HEK293 (cell line): Measurements from ENCODE around the gene DDN.

ENCODE experiments used
- CTCF ChIA-PET: fragments of 350-600 bp; formaldehyde crosslinking; extraction: SDS; loops from one replicate; lab custom pipeline; 2021; ENCODE audit warnings: antibody characterized with exemption; lab: Yijun Ruan, JAX
- POLR2A ChIA-PET: fragments of 300-600 bp; formaldehyde crosslinking; extraction: SDS; loops from one replicate; lab custom pipeline; 2020; ENCODE audit warnings: antibody characterized with exemption, inconsistent platforms; lab: Yijun Ruan, JAX
- H3K27ac ChIP-seq: fragments of 200-500 bp; sonication (Bioruptor generic); 2 replicates; pipeline ENCODE4 v1.5.1; 2014; ENCODE audit warnings: low read depth, low read length, control low read depth, inconsistent platforms; ENCODE audit errors: extremely low read depth
- H3K36me3 ChIP-seq, 2 experiments: fragments of 200-500 bp in 1 of 2; sonication (Bioruptor generic) in 1 of 2; 1 replicate in 1 of 2; 2 replicates in 1 of 2; pipeline ENCODE4 v1.5.1; 2014 to 2017; ENCODE audit warnings: inconsistent platforms in 2 of 2, low read length in 2 of 2; ENCODE audit not compliant: control insufficient read depth in 2 of 2, insufficient read depth in 1 of 2
- H3K4me1 ChIP-seq: fragments of 200-500 bp; sonication (Bioruptor generic); 2 replicates; pipeline ENCODE4 v1.5.1; 2014; ENCODE audit warnings: mild to moderate bottlenecking, low read length, inconsistent platforms; ENCODE audit not compliant: control insufficient read depth, insufficient read depth
- H3K4me3 ChIP-seq: 2 replicates; pipeline ENCODE4 v1.5.1; 2011; ENCODE audit warnings: low read depth, mild to moderate bottlenecking, control low read depth, low read length, moderate library complexity
- H3K9me3 ChIP-seq: fragments of 200-500 bp; sonication (Bioruptor generic); 2 replicates; pipeline ENCODE4 v1.5.1; 2014; ENCODE audit warnings: low read depth, low read length, inconsistent platforms; ENCODE audit not compliant: control insufficient read depth, insufficient read depth
- CTCF ChIP-seq: fragments of 450-650 bp; formaldehyde crosslinking; IDR thresholded peaks from 2 replicates; pipeline ENCODE4 v1.5.1; 2016; ENCODE audit warnings: missing biosample characterization, missing genetic modification characterization
- ELK4 ChIP-seq: IDR thresholded peaks from 2 replicates; pipeline ENCODE4 v1.6.1; 2011; ENCODE audit warnings: mild to moderate bottlenecking, low read depth, low read length, borderline replicate concordance
- GLI4 ChIP-seq: fragments of 450-650 bp; formaldehyde crosslinking; IDR thresholded peaks from 2 replicates; pipeline ENCODE4 v1.5.1; 2016; ENCODE audit warnings: missing biosample characterization, missing genetic modification characterization
- KLF9 ChIP-seq: fragments of 450-650 bp; formaldehyde crosslinking; IDR thresholded peaks from 2 replicates; pipeline ENCODE4 v1.5.1; 2016; ENCODE audit warnings: missing biosample characterization, missing genetic modification characterization, low read depth
- MEIS1 ChIP-seq: sonication (generic); formaldehyde crosslinking; IDR thresholded peaks from 2 replicates; pipeline ENCODE4 v1.8.1; 2022; ENCODE audit warnings: missing genetic modification reagents, mild to moderate bottlenecking, borderline replicate concordance
- PATZ1 ChIP-seq: fragments of 450-650 bp; formaldehyde crosslinking; IDR thresholded peaks from 2 replicates; pipeline ENCODE4 v1.5.1; 2016; ENCODE audit warnings: missing biosample characterization, missing genetic modification characterization
- SCRT2 ChIP-seq: fragments of 450-650 bp; formaldehyde crosslinking; IDR thresholded peaks from 2 replicates; pipeline ENCODE4 v1.5.1; 2016; ENCODE audit warnings: missing biosample characterization, missing genetic modification characterization
- WT1 ChIP-seq: fragments of 450-650 bp; formaldehyde crosslinking; IDR thresholded peaks from 2 replicates; pipeline ENCODE4 v1.5.1; 2016; ENCODE audit warnings: missing biosample characterization, missing genetic modification characterization
- ZFP37 ChIP-seq: fragments of 450-650 bp; formaldehyde crosslinking; IDR thresholded peaks from 2 replicates; pipeline ENCODE4 v1.5.1; 2016; ENCODE audit warnings: missing biosample characterization, missing genetic modification characterization
- ZNF148 ChIP-seq: fragments of 450-650 bp; formaldehyde crosslinking; IDR thresholded peaks from 2 replicates; pipeline ENCODE4 v1.5.0; 2017; ENCODE audit warnings: missing biosample characterization, missing genetic modification characterization, borderline replicate concordance
- ZNF184 ChIP-seq: fragments of 450-650 bp; IDR thresholded peaks from 2 replicates; pipeline ENCODE4 v1.5.1; 2018; ENCODE audit warnings: missing biosample characterization, mild to moderate bottlenecking, missing genetic modification characterization
- ZNF26 ChIP-seq: fragments of 450-650 bp; formaldehyde crosslinking; IDR thresholded peaks from 2 replicates; pipeline ENCODE4 v1.5.1; 2016; ENCODE audit warnings: missing biosample characterization, missing genetic modification characterization
- ZNF341 ChIP-seq: fragments of 450-650 bp; formaldehyde crosslinking; IDR thresholded peaks from 2 replicates; pipeline ENCODE4; 2016; ENCODE audit warnings: low read depth, missing biosample characterization, missing genetic modification characterization
- ZNF350 ChIP-seq: fragments of 450-650 bp; formaldehyde crosslinking; IDR thresholded peaks from 2 replicates; pipeline ENCODE4 v1.5.0; 2017; ENCODE audit warnings: missing biosample characterization, mild to moderate bottlenecking, missing genetic modification characterization
- ZNF391 ChIP-seq: fragments of 450-650 bp; formaldehyde crosslinking; IDR thresholded peaks from 2 replicates; pipeline ENCODE4 v1.5.1; 2016; ENCODE audit warnings: low read depth, missing biosample characterization, missing genetic modification characterization, borderline replicate concordance
- ZNF514 ChIP-seq: fragments of 450-650 bp; formaldehyde crosslinking; IDR thresholded peaks from 2 replicates; pipeline ENCODE4 v1.5.1; 2016; ENCODE audit warnings: missing biosample characterization, missing genetic modification characterization
- ZNF518A ChIP-seq: fragments of 450-650 bp; formaldehyde crosslinking; conservative IDR thresholded peaks from 2 replicates; pipeline ENCODE4 v1.5.1; 2016; ENCODE audit warnings: low read depth, missing biosample characterization, missing genetic modification characterization
- ZNF558 ChIP-seq: fragments of 450-650 bp; formaldehyde crosslinking; IDR thresholded peaks from 2 replicates; pipeline ENCODE4 v1.5.1; 2016; ENCODE audit warnings: missing biosample characterization, missing genetic modification characterization
- ZNF600 ChIP-seq: fragments of 450-650 bp; formaldehyde crosslinking; IDR thresholded peaks from 2 replicates; pipeline ENCODE4 v1.5.1; 2016; ENCODE audit warnings: missing biosample characterization, missing genetic modification characterization
- ZNF654 ChIP-seq: fragments of 450-650 bp; formaldehyde crosslinking; IDR thresholded peaks from 2 replicates; pipeline ENCODE4 v1.5.1; 2016; ENCODE audit warnings: low read depth, missing biosample characterization, missing genetic modification characterization
- ZSCAN23 ChIP-seq: fragments of 450-650 bp; formaldehyde crosslinking; IDR thresholded peaks from 2 replicates; pipeline ENCODE4 v1.5.1; 2016; ENCODE audit warnings: missing biosample characterization, missing genetic modification characterization

Gene DDN

GRCh38 chr12:49043856-49044258 lies 44.7 kb upstream of the DDN start:
- H3K36me3 ChIP-seq = peaks cover 27 to 99% of the 10 kb centered on the region in 2 experiments
- H3K27ac ChIP-seq = no peak overlapping the region
- H3K4me1 ChIP-seq = no peaks in the 10 kb centered on the region
- peak; percentile 33 for TF ChIP-seq ZNF654
- peak; percentile 95 for TF ChIP-seq CTCF (tag by site-specific recombination)
- TF ChIP-seq ZNF600 (tag by site-specific recombination) = peak; percentile 76; the same call in 1 of the 2 replicates
- peak; percentile 78 for TF ChIP-seq ZNF341
- no peak for TF ChIP-seq ZNF184
- TF ChIP-seq ZNF514 (tag by site-specific recombination) = no peak
- TF ChIP-seq SCRT2 = peak; percentile 51; the same call in 1 of the 2 replicates
- TF ChIP-seq, all 188 proteins: peak for 5
- no peaks in the 10 kb centered on the region for H3K9me3 ChIP-seq
- H3K4me3 ChIP-seq = no peak overlapping the region
- CTCF ChIA-PET = interaction anchor here (0.6 to 2.7 kb wide), 30 partner anchors 9 to 965 kb away, joined by 3 to 18 read pairs (median 5); partner anchors contain the start of gene RHEBL1
- POLR2A ChIA-PET = interaction anchor here (0.7 to 1.7 kb wide), 5 partner anchors 8 to 87 kb away, joined by 3 to 8 read pairs (median 5); partner anchors contain the start of gene TUBA1B

- H3K9me3 ChIP-seq = no peaks in the 10 kb centered on the region
- H3K27ac ChIP-seq = no peak overlapping the region
- CTCF ChIA-PET = interaction anchor here (0.5 to 2.7 kb wide), 24 partner anchors 8 to 966 kb away, joined by 3 to 18 read pairs (median 6); partner anchors contain the start of gene RHEBL1
- H3K4me3 ChIP-seq = no peak overlapping the region
- POLR2A ChIA-PET = interaction anchor here (0.7 to 1.7 kb wide), 4 partner anchors 8 to 87 kb away, joined by 3 to 7 read pairs (median 4); partner anchors contain the start of gene TUBA1B
- peaks cover 23 to 99% of the 10 kb centered on the region in 2 experiments for H3K36me3 ChIP-seq
- H3K4me1 ChIP-seq = no peaks in the 10 kb centered on the region
- TF ChIP-seq MEIS1 (CRISPR knock-in tag) (no peak), ZNF350 (tag by site-specific recombination) (no peak), ZNF518A (tag by site-specific recombination) (no peak), ZNF391 (tag by site-specific recombination) (no peak), ZSCAN23 (tag by site-specific recombination) (no peak), GLI4 (tag by site-specific recombination) (no peak), ZNF558 (tag by site-specific recombination) (no peak), WT1 (tag by site-specific recombination) (no peak), ZFP37 (tag by site-specific recombination) (no peak), ZNF148 (tag by site-specific recombination) (no peak), ZNF26 (tag by site-specific recombination) (no peak), ELK4 (no peak), KLF9 (tag by site-specific recombination) (no peak), PATZ1 (tag by site-specific recombination) (no peak)
These were observed 44.1 kb upstream of the DDN start for GRCh38 chr12:49043241-49043640.
